Loucy (cell line): Measurements from ENCODE around the gene DNAJC2.

ENCODE experiments used
- CTCF ChIP-seq: fragments of 200-600 bp; sonication (generic); conservative IDR thresholded peaks from 2 replicates; pipeline ENCODE4 v1.5.1; 2014; ENCODE audit warnings: mild to moderate bottlenecking, antibody characterized with exemption, low read length
- EZH2phosphoT487 ChIP-seq: fragments of 200-600 bp; IDR thresholded peaks from 2 replicates; pipeline ENCODE4 v1.6.1; 2018; ENCODE audit warnings: antibody characterized with exemption, mild to moderate bottlenecking, moderate library complexity, borderline replicate concordance

- TF ChIP-seq CTCF (no peak), EZH2phosphoT487 (no peak)
Observed at GRCh38 chr7:103391976-103392375, 47.4 kb upstream of the DNAJC2 start.
